ENCODE data around the gene DLX4. TPM values are rescaled to one million over a fixed set of nuclear protein-coding genes. Genes with fewer than 3 reads are reported as not detected.
A peak's percentile ranks its signal among the peaks of the same experiment; 100 is the strongest.

The DLX4 gene
- total and polyA plus RNA-seq, 2 donors (not counting 1 experiment from before 2014, with no cell fraction given): 0.17 to 0.88 TPM

DNA sequence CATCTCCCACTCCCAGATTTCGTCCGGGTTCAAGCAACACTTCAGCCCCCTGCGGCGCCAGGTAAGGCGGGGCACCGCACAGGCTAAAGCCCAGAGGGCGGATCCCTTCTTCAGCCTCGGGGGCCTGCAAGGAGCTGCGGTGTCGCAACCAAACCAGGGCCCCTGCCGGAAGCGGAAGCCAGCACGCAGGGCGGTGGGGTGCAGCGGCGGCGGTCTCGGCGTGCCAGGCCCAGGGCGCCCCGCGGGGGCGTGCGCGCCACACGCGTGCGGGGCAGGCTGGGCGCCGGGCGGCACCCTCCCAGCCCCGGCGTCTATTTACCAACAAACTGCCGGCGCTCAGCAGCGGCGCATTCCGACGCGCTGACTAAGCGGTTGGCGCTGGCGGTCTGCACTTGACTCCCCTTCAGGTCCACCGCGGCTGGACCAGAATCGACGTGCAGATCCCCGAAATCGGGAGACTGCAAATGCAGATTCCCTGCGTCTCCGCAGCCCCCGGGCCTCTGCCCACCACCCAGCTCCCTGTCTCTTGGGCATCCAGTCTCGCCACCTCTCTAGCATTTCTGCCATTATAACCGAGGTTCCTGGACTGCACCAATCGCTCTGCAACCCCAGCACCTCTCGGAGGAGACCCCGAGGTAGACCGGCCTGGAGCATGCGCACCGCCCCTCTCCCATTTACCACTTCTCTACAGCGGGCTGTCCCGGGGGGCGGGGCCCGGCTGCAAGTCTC is 421 bp upstream of the DLX4 start:
- H3K4me1 Mint-ChIP-seq: peaks cover 46% of the 10 kb centered on the region
- POLR2A ChIA-PET: no interaction called here
- CTCF ChIA-PET: interaction anchor here (1.6 kb wide), 1 partner anchor 28 kb away, joined by 3 read pairs; no protein-coding TSS in a partner anchor
- peaks cover 78% of the 10 kb centered on the region for H3K27me3 Mint-ChIP-seq
- Histone ChIP-seq H3K4me2 (replicated peaks; ENCODE audit: low read depth, low read length, poor library complexity, severe bottlenecking) (peak overlapping the region; percentile 99), H3K27ac (ENCODE audit: low read length in 2 of 2) (no peak overlapping the region), H3K27me3 (replicated peaks in 1 of 4; ENCODE audit: control extremely low read depth in 1 of 4, control insufficient read depth in 3 of 4, insufficient read depth in 4 of 4, low read length in 3 of 4) (peaks cover 0 to 95% (median 75%) of the 10 kb centered on the region in 4 experiments), H3K9ac (ENCODE audit: low read length) (peak overlapping the region; percentile 78), H3K4me1 (ENCODE audit: control insufficient read depth in 2 of 2, insufficient read depth in 2 of 2, low read length in 2 of 2) (peaks cover 62 to 73% of the 10 kb centered on the region in 2 donors), H3K4me3 (ENCODE audit: control extremely low read depth in 1 of 5, extremely low read depth in 1 of 5, insufficient read depth in 1 of 5, low read depth in 2 of 5, low read length in 4 of 5) (peak overlapping the region; percentile 41 to 89 (median 62)), H3K79me2 (ENCODE audit: control insufficient read depth, insufficient read depth, low read length) (no peaks in the 10 kb centered on the region), H3K9me3 (ENCODE audit: control extremely low read depth in 1 of 3, control insufficient read depth in 2 of 3, insufficient read depth in 1 of 3, low read length in 2 of 3) (peaks cover 0 to 54% (median 0%) of the 10 kb centered on the region in 3 donors), H4K20me1 (ENCODE audit: control insufficient read depth, insufficient read depth, low read length, poor library complexity, severe bottlenecking) (no peaks in the 10 kb centered on the region), H3K36me3 (replicated peaks in 1 of 2; ENCODE audit: control extremely low read depth in 1 of 2, control insufficient read depth in 1 of 2, extremely low read depth in 1 of 2, insufficient read depth in 2 of 2, low read length in 1 of 2) (no peaks in the 10 kb centered on the region), H2AFZ (ENCODE audit: insufficient read depth, low read depth, low read length, poor library complexity, severe bottlenecking) (peak overlapping the region; percentile 79)
- H3K4me3 Mint-ChIP-seq: peak overlapping the region; percentile 91
- DNase-seq (peak; percentile 75), ATAC-seq (ENCODE audit: low read depth) (peak; percentile 69)
- 1% methylated on average over 64 of the region's 64 CpGs for WGBS (ENCODE audit: insufficient coverage)
- TF ChIP-seq, protein P1, sequence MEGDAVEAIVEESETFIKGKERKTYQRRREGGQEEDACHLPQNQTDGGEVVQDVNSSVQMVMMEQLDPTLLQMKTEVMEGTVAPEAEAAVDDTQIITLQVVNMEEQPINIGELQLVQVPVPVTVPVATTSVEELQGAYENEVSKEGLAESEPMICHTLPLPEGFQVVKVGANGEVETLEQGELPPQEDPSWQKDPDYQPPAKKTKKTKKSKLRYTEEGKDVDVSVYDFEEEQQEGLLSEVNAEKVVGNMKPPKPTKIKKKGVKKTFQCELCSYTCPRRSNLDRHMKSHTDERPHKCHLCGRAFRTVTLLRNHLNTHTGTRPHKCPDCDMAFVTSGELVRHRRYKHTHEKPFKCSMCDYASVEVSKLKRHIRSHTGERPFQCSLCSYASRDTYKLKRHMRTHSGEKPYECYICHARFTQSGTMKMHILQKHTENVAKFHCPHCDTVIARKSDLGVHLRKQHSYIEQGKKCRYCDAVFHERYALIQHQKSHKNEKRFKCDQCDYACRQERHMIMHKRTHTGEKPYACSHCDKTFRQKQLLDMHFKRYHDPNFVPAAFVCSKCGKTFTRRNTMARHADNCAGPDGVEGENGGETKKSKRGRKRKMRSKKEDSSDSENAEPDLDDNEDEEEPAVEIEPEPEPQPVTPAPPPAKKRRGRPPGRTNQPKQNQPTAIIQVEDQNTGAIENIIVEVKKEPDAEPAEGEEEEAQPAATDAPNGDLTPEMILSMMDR (IDR thresholded peaks at IDR 0.05): no peak
- TF ChIP-seq EZH2 (IDR thresholded peaks at IDR 0.05; ENCODE audit: borderline replicate concordance, insufficient read depth, low read depth, low read length, poor library complexity, severe bottlenecking): no peak
- H3K27ac Mint-ChIP-seq: peak overlapping the region; percentile 32
- intact Hi-C loops (cut with micrococcal nuclease): no loop called here
- no peaks in the 10 kb centered on the region for H3K9me3 Mint-ChIP-seq (ENCODE audit: insufficient read depth)

DNA sequence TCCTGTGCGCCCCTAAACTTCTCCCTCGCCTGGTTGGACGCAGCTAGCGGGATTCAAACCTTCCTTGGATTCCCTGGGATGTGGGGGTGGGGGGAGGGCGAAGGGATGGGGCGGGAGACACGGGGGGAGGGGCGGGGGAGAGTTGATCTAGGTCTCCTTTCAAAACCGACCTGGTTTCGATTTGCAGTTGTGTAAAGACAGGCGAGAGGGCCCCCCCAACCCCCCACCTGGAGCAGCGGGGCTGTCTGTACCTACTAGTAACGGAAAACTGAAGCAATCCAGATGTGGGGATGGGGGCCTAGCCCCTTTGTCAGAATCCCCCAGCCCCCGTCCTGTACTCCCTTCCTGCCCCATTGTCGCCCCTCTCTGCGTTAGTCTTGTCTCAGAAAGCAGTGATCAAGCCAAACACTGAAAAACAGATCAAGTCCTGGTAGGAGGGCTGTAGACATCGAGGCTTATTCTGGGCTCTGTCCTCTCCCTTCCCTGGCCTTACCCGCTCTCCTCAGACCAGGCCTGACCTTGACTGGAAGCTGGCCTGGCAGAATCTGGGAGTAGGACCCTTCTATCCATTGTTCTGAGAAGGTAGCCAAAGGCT is 902 bp downstream of the DLX4 start:
- TF ChIP-seq, protein P1 (IDR thresholded peaks at IDR 0.05): no peak
- no peak for TF ChIP-seq EZH2 (IDR thresholded peaks at IDR 0.05; ENCODE audit: borderline replicate concordance, insufficient read depth, low read depth, low read length, poor library complexity, severe bottlenecking)
- Histone ChIP-seq H4K20me1 (ENCODE audit: control insufficient read depth, insufficient read depth, low read length, poor library complexity, severe bottlenecking) (no peaks in the 10 kb centered on the region), H3K27ac (ENCODE audit: low read length in 2 of 2) (no peak overlapping the region), H3K4me3 (ENCODE audit: control extremely low read depth in 1 of 5, extremely low read depth in 1 of 5, insufficient read depth in 1 of 5, low read depth in 2 of 5, low read length in 4 of 5) (peak overlapping the region in 4 of 5 experiments; percentile 61 to 89 (median 66)), H2AFZ (ENCODE audit: insufficient read depth, low read depth, low read length, poor library complexity, severe bottlenecking) (peak overlapping the region; percentile 79), H3K79me2 (ENCODE audit: control insufficient read depth, insufficient read depth, low read length) (no peaks in the 10 kb centered on the region), H3K36me3 (replicated peaks in 1 of 2; ENCODE audit: control extremely low read depth in 1 of 2, control insufficient read depth in 1 of 2, extremely low read depth in 1 of 2, insufficient read depth in 2 of 2, low read length in 1 of 2) (no peaks in the 10 kb centered on the region), H3K9me3 (ENCODE audit: control extremely low read depth in 1 of 3, control insufficient read depth in 2 of 3, insufficient read depth in 1 of 3, low read length in 2 of 3) (peaks cover 0 to 43% (median 0%) of the 10 kb centered on the region in 3 donors), H3K9ac (ENCODE audit: low read length) (peak overlapping the region; percentile 78), H3K4me2 (replicated peaks; ENCODE audit: low read depth, low read length, poor library complexity, severe bottlenecking) (peak overlapping the region; percentile 99), H3K4me1 (ENCODE audit: control insufficient read depth in 2 of 2, insufficient read depth in 2 of 2, low read length in 2 of 2) (peaks cover 49 to 59% of the 10 kb centered on the region in 2 donors), H3K27me3 (replicated peaks in 1 of 4; ENCODE audit: control extremely low read depth in 1 of 4, control insufficient read depth in 3 of 4, insufficient read depth in 4 of 4, low read length in 3 of 4) (peaks cover 0 to 95% (median 69%) of the 10 kb centered on the region in 4 experiments)
- CTCF ChIA-PET: interaction anchor here (1.2 to 1.3 kb wide), 2 partner anchors 27 to 29 kb away, joined by 3 to 5 read pairs; no protein-coding TSS in a partner anchor
- ATAC-seq (ENCODE audit: low read depth) (no peak), DNase-seq (peak; percentile 31)
- Mint-ChIP-seq H3K4me3 (peak overlapping the region; percentile 91), H3K27me3 (peaks cover 78% of the 10 kb centered on the region), H3K27ac (no peak overlapping the region), H3K9me3 (ENCODE audit: insufficient read depth) (no peaks in the 10 kb centered on the region), H3K4me1 (peaks cover 36% of the 10 kb centered on the region)
- POLR2A ChIA-PET: no interaction called here
- intact Hi-C loops (cut with micrococcal nuclease): no loop called here
- 30% methylated on average over 2 of the region's 18 CpGs for WGBS (ENCODE audit: insufficient coverage)
